BLaER1 treated with 17β-estradiol and CSF1 and Interleukin-3, amounts not matched to agents 10 nM and 100 nM (cell line): ENCODE data around the gene GOLGA6L26.
A peak's percentile ranks its signal among the peaks of the same experiment; 100 is the strongest.
"Not testable (repeated sequence)": the region's sequence is repeated elsewhere in the genome, so short reads cannot be mapped to it uniquely, and the experiment has no call there.

ENCODE experiments used
- H3K27ac ChIP-seq, 11 experiments: shearing (Covaris generic); formaldehyde crosslinking; 2 replicates each; pipeline ENCODE4 v1.8.1; 2022
- H3K27me3 ChIP-seq, 11 experiments: shearing (Covaris generic); formaldehyde crosslinking; 2 replicates each; pipeline ENCODE4 v1.8.1; 2022
- H3K36me3 ChIP-seq, 11 experiments: shearing (Covaris generic); formaldehyde crosslinking; 2 replicates each; pipeline ENCODE4 v1.8.1; 2022
- H3K4me1 ChIP-seq, 10 experiments: shearing (Covaris generic); formaldehyde crosslinking; 2 replicates each; pipeline ENCODE4 v1.8.1; 2022
- H3K4me2 ChIP-seq, 11 experiments: shearing (Covaris generic); formaldehyde crosslinking; 2 replicates each; pipeline ENCODE4 v1.8.1; 2022
- H3K4me3 ChIP-seq, 10 experiments: shearing (Covaris generic); formaldehyde crosslinking; 2 replicates each; pipeline ENCODE4 v1.8.1; 2022
- H3K9ac ChIP-seq, 11 experiments: shearing (Covaris generic); formaldehyde crosslinking; 2 replicates each; pipeline ENCODE4 v1.8.1; 2022
- H3K9me3 ChIP-seq, 11 experiments: shearing (Covaris generic); formaldehyde crosslinking; replicated peaks in 1 of 11; 2 replicates each; pipeline ENCODE4 v1.8.1; 2022
- H4K20me1 ChIP-seq, 11 experiments: shearing (Covaris generic); formaldehyde crosslinking; 2 replicates each; pipeline ENCODE4 v1.8.1; 2022
- Cebpa-rat ChIP-seq, 11 experiments: shearing (Covaris generic); IDR thresholded peaks; 2 replicates each; pipeline ENCODE4 v1.8.1; 2022

Gene GOLGA6L26, protein sequence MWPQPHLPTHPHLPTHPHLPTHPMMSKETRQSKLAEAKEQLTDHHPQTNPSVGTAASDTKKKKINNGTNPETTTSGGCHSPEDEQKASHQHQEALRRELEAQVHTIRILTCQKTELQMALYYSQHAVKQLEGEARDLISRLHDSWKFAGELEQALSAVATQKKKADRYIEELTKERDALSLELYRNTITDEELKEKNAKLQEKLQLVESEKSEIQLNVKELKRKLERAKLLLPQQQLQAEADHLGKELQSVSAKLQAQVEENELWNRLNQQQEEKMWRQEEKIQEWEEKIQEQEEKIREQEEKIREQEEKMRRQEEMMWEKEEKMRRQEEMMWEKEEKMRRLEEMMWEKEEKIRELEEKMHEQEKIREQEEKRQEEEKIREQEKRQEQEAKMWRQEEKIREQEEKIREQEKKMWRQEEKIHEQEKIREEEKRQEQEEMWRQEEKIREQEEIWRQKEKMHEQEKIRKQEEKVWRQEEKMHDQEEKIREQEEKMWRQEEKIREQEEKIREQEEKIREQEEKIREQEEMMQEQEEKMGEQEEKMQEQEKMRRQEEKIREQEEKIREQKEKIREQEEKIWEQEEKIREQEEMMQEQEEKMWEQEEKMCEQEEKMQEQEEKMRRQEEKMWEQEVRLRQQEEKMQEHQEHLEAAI

GRCh38 chr15:23334096-23334495 lies at the start of gene GOLGA6L26:
Gene GOLGA6L26 (minus strand): TSS chr15:23334196. CDS start chr15:23334135, 61 bp downstream.
- not testable (repeated sequence) for H3K27me3 ChIP-seq, H3K4me2 ChIP-seq, H4K20me1 ChIP-seq, H3K9ac ChIP-seq, H3K36me3 ChIP-seq, H3K9me3 ChIP-seq, H3K27ac ChIP-seq, H3K4me3 ChIP-seq, H3K4me1 ChIP-seq

- H3K4me3 ChIP-seq, H4K20me1 ChIP-seq, H3K9ac ChIP-seq, H3K27ac ChIP-seq, H3K27me3 ChIP-seq, H3K36me3 ChIP-seq: not testable (repeated sequence)
- H3K4me1 ChIP-seq, result peaks cover 11 to 43% (median 35%) of the 10 kb centered on the region in 10 experiments
- peak overlapping the region in 7 of 11 experiments; percentile 32 to 68 (median 56); a peak in 12 of 22 replicates for H3K4me2 ChIP-seq
- peaks cover 0 to 19% (median 6%) of the 10 kb centered on the region in 11 experiments; a peak in 11 of 22 replicates for H3K9me3 ChIP-seq
Measured at GRCh38 chr15:23381192-23381591, 47.2 kb upstream of the GOLGA6L26 start.

- H3K9ac ChIP-seq, H3K36me3 ChIP-seq, H3K27ac ChIP-seq, H4K20me1 ChIP-seq, H3K4me3 ChIP-seq, H3K27me3 ChIP-seq: not testable (repeated sequence)
- peaks cover 6 to 43% (median 30%) of the 10 kb centered on the region in 10 experiments for H3K4me1 ChIP-seq
- H3K9me3 ChIP-seq, result peaks cover 0 to 19% (median 6%) of the 10 kb centered on the region in 11 experiments; a peak in 11 of 22 replicates
- peak overlapping the region in 6 of 11 experiments; percentile 33 to 68 (median 56); a peak in 9 of 22 replicates for H3K4me2 ChIP-seq
Measured at GRCh38 chr15:23380700-23381099, 46.7 kb upstream of the GOLGA6L26 start.

- not testable (repeated sequence) for H3K27ac ChIP-seq, H4K20me1 ChIP-seq, H3K27me3 ChIP-seq, H3K4me3 ChIP-seq, H3K36me3 ChIP-seq, H3K9ac ChIP-seq, H3K4me2 ChIP-seq
- Histone ChIP-seq H3K9me3 (peaks cover 0 to 22% (median 7%) of the 10 kb centered on the region in 11 experiments; a peak in 12 of 22 replicates), H3K4me1 (peaks cover 0 to 26% (median 13%) of the 10 kb centered on the region in 10 experiments; a peak in 15 of 20 replicates)
Measured at GRCh38 chr15:23378946-23379345, 45.0 kb upstream of the GOLGA6L26 start.

DNA sequence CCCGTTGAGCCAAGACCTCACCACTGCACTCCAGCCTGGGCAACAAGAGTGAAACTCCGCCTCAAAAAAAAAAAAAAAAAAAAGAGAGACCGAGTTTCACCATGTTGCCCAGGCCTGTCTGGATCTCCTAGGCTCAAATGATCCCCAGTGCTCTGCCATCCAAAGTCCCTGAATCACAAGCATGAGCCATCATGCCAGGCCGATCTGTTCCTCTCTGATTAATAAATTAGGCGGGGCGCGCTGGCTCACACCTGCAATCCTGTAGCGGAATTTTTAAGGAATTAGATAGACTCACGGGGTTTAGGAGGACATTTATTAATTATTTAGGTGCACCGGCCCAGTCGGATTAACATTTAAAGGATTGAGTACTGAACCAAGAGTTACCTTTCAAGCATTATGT lies 40.2 kb upstream of the GOLGA6L26 start:
- Histone ChIP-seq H3K9me3 (peaks cover 0 to 28% (median 22%) of the 10 kb centered on the region in 11 experiments; a peak in 14 of 22 replicates), H3K4me1 (peaks cover 22 to 39% (median 31%) of the 10 kb centered on the region in 10 experiments)
- H3K9ac ChIP-seq, H3K36me3 ChIP-seq, H3K4me3 ChIP-seq, H3K27ac ChIP-seq, H3K4me2 ChIP-seq, H4K20me1 ChIP-seq, H3K27me3 ChIP-seq: not testable (repeated sequence)

DNA sequence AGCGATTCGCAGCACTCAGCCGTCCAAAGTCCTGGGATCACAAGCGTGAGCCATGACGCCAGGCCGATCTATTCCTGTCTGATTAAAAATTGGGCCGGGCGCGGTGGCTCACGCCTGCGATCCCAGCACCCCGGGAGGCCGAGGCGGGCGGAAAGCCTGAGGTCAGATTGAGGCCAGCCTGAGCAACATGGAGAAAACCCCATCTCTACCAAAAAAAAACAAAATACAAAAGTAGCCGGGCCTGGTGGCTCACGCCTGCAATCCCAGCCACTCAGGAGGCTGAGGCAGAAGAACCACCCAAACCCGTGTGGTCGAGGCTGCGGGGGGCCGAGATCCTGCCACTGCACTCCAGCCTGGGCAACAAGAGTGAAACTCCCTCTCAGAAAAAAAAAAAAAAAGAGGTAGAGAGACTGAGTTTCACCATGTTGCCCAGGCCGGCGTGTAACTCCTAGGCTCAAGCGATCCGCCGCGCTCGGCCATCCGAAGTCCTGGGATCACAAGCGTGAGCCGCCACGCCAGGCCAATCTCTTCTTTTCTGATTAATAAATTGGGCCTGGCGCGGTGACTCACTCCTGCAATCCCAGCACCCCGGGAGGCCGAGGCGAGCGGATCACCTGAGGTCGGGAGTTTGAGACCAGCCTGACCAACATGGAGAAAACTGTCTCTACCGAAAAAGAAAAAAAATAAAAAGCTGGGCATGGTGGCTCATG lies 39.0 kb upstream of the GOLGA6L26 start:
- not testable (repeated sequence) for H3K9ac ChIP-seq, H3K4me3 ChIP-seq, H3K27me3 ChIP-seq, H3K36me3 ChIP-seq, H4K20me1 ChIP-seq
- Histone ChIP-seq H3K4me2 (peak overlapping the region in 10 of 11 experiments; percentile 68 to 94 (median 74); a peak in 14 of 22 replicates), H3K4me1 (peaks cover 22 to 39% (median 31%) of the 10 kb centered on the region in 10 experiments), H3K27ac (peak overlapping the region in 6 of 11 experiments; percentile 22 to 54 (median 44); a peak in 7 of 22 replicates), H3K9me3 (peaks cover 0 to 21% (median 17%) of the 10 kb centered on the region in 11 experiments; a peak in 14 of 22 replicates)

DNA sequence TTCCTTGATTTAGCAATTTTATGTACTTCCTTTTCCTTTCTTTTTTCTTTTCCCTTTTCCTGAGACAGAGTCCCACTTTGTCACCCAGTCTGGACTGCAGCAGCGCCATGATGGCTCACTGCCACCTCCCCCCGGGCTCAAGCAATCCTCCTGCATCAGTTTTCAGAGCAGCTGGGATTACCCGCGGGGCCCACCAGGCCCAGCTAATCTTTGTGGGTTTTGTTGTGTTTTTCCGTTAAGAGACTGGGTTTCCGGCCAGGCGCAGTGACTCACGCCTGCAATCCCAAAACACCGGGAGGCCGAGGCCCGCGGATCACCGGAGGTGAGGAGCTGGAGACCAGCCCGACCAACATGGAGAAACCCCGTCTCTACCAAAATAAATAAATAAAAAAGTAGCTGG lies 38.3 kb upstream of the GOLGA6L26 start:
- TF ChIP-seq Cebpa-rat (IDR thresholded peaks at IDR 0.05), result no peak
- H3K27ac ChIP-seq, result peak overlapping the region in 9 of 11 experiments; percentile 10 to 54 (median 40); a peak in 13 of 22 replicates
- no peaks in the 10 kb centered on the region for H3K27me3 ChIP-seq
- H3K9ac ChIP-seq, result peak overlapping the region in 4 of 11 experiments; percentile 13 to 35 (median 17); a peak in 2 of 22 replicates
- no peaks in the 10 kb centered on the region for H3K36me3 ChIP-seq
- H3K9me3 ChIP-seq, result peaks cover 0 to 21% (median 17%) of the 10 kb centered on the region in 11 experiments; a peak in 14 of 22 replicates
- peak overlapping the region in 9 of 10 experiments; percentile 1 to 44 (median 28); a peak in 11 of 20 replicates for H3K4me3 ChIP-seq
- peaks cover 22 to 39% (median 31%) of the 10 kb centered on the region in 10 experiments for H3K4me1 ChIP-seq
- peak overlapping the region; percentile 68 to 94 (median 74) for H3K4me2 ChIP-seq
- no peaks in the 10 kb centered on the region for H4K20me1 ChIP-seq

GRCh38 chr15:23371868-23372267 lies 37.9 kb upstream of the GOLGA6L26 start:
- H3K9me3 ChIP-seq, result peaks cover 0 to 21% (median 17%) of the 10 kb centered on the region in 11 experiments; a peak in 14 of 22 replicates
- H3K9ac ChIP-seq, result peak overlapping the region in 2 of 11 experiments; percentile 15 to 35; a peak in 2 of 22 replicates
- H3K4me2 ChIP-seq, result peak overlapping the region; percentile 68 to 94 (median 74)
- H3K27ac ChIP-seq, result peak overlapping the region in 9 of 11 experiments; percentile 10 to 54 (median 31); a peak in 10 of 22 replicates
- peaks cover 22 to 39% (median 31%) of the 10 kb centered on the region in 10 experiments for H3K4me1 ChIP-seq
- not testable (repeated sequence) for H3K36me3 ChIP-seq, H4K20me1 ChIP-seq, H3K27me3 ChIP-seq
- peak overlapping the region in 9 of 10 experiments; percentile 1 to 44 (median 28); a peak in 11 of 20 replicates for H3K4me3 ChIP-seq

DNA sequence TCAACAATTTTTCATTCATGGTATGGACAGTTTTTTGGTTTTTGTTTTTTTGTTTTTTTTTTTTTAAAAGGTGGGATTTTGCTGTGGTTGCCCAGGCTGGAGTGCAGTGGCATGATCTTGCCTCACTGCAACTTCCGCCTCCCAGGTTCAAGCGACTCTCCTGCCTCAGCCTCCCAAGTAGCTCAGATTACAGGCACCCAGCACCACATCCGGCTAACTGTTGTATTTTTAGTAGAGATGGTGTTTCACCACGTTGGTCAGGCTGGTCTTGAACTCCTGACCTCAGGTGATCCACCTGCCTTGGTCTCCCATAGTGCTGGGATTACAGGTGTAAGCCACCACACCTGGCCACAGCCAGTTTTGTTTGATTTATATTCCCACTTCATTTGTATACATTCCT lies 37.1 kb upstream of the GOLGA6L26 start:
- Histone ChIP-seq H3K27ac (peak overlapping the region in 1 of 11 experiments; percentile 43; a peak in 1 of 22 replicates), H3K4me2 (peak overlapping the region; percentile 21 to 94 (median 74); a peak in 20 of 22 replicates)
- H3K9ac ChIP-seq, result not testable (repeated sequence)

More for the DNA sequence above, 37.1 kb upstream of the GOLGA6L26 start:
- H3K4me3 ChIP-seq, H4K20me1 ChIP-seq, H3K36me3 ChIP-seq, H3K27me3 ChIP-seq: not testable (repeated sequence)
- Histone ChIP-seq H3K9me3 (peaks cover 0 to 21% (median 17%) of the 10 kb centered on the region in 11 experiments; a peak in 14 of 22 replicates), H3K4me1 (peaks cover 22 to 39% (median 31%) of the 10 kb centered on the region in 10 experiments)
